K562 (cell line): ENCODE results near the gene CTNS. TPM values are rescaled to one million over a fixed set of nuclear protein-coding genes. Genes with fewer than 3 reads are reported as not detected.

Source experiments
- ATAC-seq: fragments of 200-7000 bp; cut with Tn5 transposase; 3 replicates; pipeline ENCODE4 v1.9.1; 2020; ENCODE audit warnings: moderate library complexity
- BruUV-seq: library from RNA; stranded (reverse); fragments of 400-500 nt; replicated peaks from 2 replicates; lab custom pipeline; 2021; lab: Mats Ljungman, UMichigan
- CTCF ChIA-PET: fragments of 300-600 bp; formaldehyde crosslinking; extraction: SDS; loops from one replicate; lab custom pipeline; 2021; ENCODE audit warnings: low intra/inter-chr PET ratio; lab: Yijun Ruan, JAX
- POLR2A ChIA-PET: fragments of 300-600, 350-650 bp; sonication (Branson Sonifier 250); formaldehyde crosslinking; extraction: SDS; loops from one replicate; lab custom pipeline; 2021; ENCODE audit warnings: antibody characterized with exemption, inconsistent platforms; lab: Yijun Ruan, JAX
- DNase-seq, 4 experiments: peaks; one replicate each; pipeline versions ENCODE4 v3.0.0 to v3.0.0-alpha.2; 2011 to 2018; ENCODE audit warnings: low spot score in 3 of 4, mixed read lengths in 3 of 4; ENCODE audit errors: extremely low read depth in 1 of 4
- FAIRE-seq: peaks from 2 replicates; lab custom pipeline; 2011; peaks lifted over from hg19 to GRCh38; lab: Jason Lieb, UNC
- H2AFZ ChIP-seq: 2 replicates; pipeline ENCODE4 v1.6.0; 2011; ENCODE audit warnings: low read depth, low read length, control low read depth, inconsistent platforms
- H3K27ac ChIP-seq: fragments of 200-600 bp; 3 replicates; pipeline ENCODE4 v1.8.0; 2011; ENCODE audit warnings: low read depth, mild to moderate bottlenecking, control low read depth, inconsistent platforms, low read length, moderate library complexity, mixed read lengths; ENCODE audit errors: extremely low read depth
- H3K27me3 ChIP-seq, 2 experiments: fragments of 300-600 bp in 1 of 2; 2 replicates in 1 of 2; 3 replicates in 1 of 2; pipeline versions ENCODE4 v1.6.0 to v1.8.0; 2011; ENCODE audit warnings: inconsistent platforms in 2 of 2, low read length in 2 of 2, mild to moderate bottlenecking in 1 of 2, mixed read lengths in 1 of 2, moderate library complexity in 1 of 2; ENCODE audit not compliant: control insufficient read depth in 2 of 2, insufficient read depth in 2 of 2
- H3K36me3 ChIP-seq: fragments of 300-600 bp; 3 replicates; pipeline ENCODE4 v1.8.0; 2011; ENCODE audit warnings: mild to moderate bottlenecking, low read length, inconsistent platforms; ENCODE audit not compliant: control insufficient read depth, insufficient read depth
- H3K4me1 ChIP-seq, 2 experiments: fragments of 200-600 bp in 1 of 2; replicated peaks in 1 of 2; 2 replicates in 1 of 2; 3 replicates in 1 of 2; pipeline versions ENCODE4 v1.5.1 to v1.8.0; 2011; ENCODE audit warnings: inconsistent platforms in 2 of 2, low read length in 2 of 2, mild to moderate bottlenecking in 1 of 2, mixed read lengths in 1 of 2, moderate library complexity in 1 of 2; ENCODE audit not compliant: control insufficient read depth in 2 of 2, insufficient read depth in 2 of 2
- H3K4me2 ChIP-seq: 2 replicates; pipeline ENCODE4 v1.6.1; 2011; ENCODE audit warnings: low read length, control low read depth, inconsistent platforms, mixed read lengths; ENCODE audit not compliant: insufficient read depth
- H3K4me3 ChIP-seq: fragments of 200-600 bp; sonication (generic), shearing (Covaris generic); 2 replicates; pipeline ENCODE4 v1.5.1; 2016; ENCODE audit warnings: control low read depth, inconsistent platforms
- H3K79me2 ChIP-seq: fragments of 200-600 bp; 3 replicates; pipeline ENCODE4 v1.8.0; 2011; ENCODE audit warnings: low read length, inconsistent platforms; ENCODE audit not compliant: control insufficient read depth, insufficient read depth
- H3K9ac ChIP-seq, 2 experiments: 2 replicates each; pipeline versions ENCODE4 v1.6.0 to v1.6.1; 2011; ENCODE audit warnings: low read depth in 2 of 2, low read length in 2 of 2, control low read depth in 1 of 2, inconsistent platforms in 1 of 2, mild to moderate bottlenecking in 1 of 2, mixed read lengths in 1 of 2; ENCODE audit not compliant: insufficient read depth in 1 of 2
- H3K9me1 ChIP-seq: one replicate; pipeline ENCODE4 v1.6.0; 2011; ENCODE audit warnings: inconsistent platforms, mild to moderate bottlenecking, low read length, moderate library complexity; ENCODE audit not compliant: control insufficient read depth, insufficient read depth
- H3K9me3 ChIP-seq: replicated peaks from 2 replicates; pipeline ENCODE4 v1.5.1; 2011; ENCODE audit warnings: low read depth, low read length, inconsistent platforms; ENCODE audit not compliant: control insufficient read depth, insufficient read depth
- H4K20me1 ChIP-seq: replicated peaks from 2 replicates; pipeline ENCODE4 v1.6.1; 2011; ENCODE audit warnings: low read length, inconsistent platforms, mixed read lengths; ENCODE audit not compliant: control insufficient read depth, insufficient read depth
- CGGBP1 ChIP-seq: fragments of 250-450 bp; sonication (Bioruptor Pico); IDR thresholded peaks from 2 replicates; pipeline ENCODE4 v1.9.0; 2021; ENCODE audit warnings: mild to moderate bottlenecking
- IFI16 ChIP-seq: fragments of 250-450 bp; sonication (Bioruptor Pico); IDR thresholded peaks from 2 replicates; pipeline ENCODE4 v2.1.2; 2022; ENCODE audit warnings: mild to moderate bottlenecking, inconsistent platforms
- LEF1 ChIP-seq: fragments of 450-650 bp; IDR thresholded peaks from 2 replicates; pipeline ENCODE4 v1.6.1; 2016; ENCODE audit warnings: mild to moderate bottlenecking
- MBD2 ChIP-seq: sonication (generic); IDR thresholded peaks from 2 replicates; pipeline ENCODE4 v1.6.1; 2016; ENCODE audit warnings: low read depth, borderline replicate concordance
- MEF2A ChIP-seq: IDR thresholded peaks from 2 replicates; pipeline ENCODE4 v1.6.1; 2011; ENCODE audit warnings: low read depth, mild to moderate bottlenecking, low read length, moderate library complexity; ENCODE audit not compliant: control insufficient read depth
- RNF2 ChIP-seq: sonication (generic); IDR thresholded peaks from 2 replicates; pipeline ENCODE4 v1.6.1; 2016
- TCF3 ChIP-seq: sonication (generic); formaldehyde crosslinking; IDR thresholded peaks from 2 replicates; pipeline ENCODE4 v1.4.0; 2020; ENCODE audit warnings: mild to moderate bottlenecking, missing genetic modification reagents
- TGIF2 ChIP-seq: sonication (generic); formaldehyde crosslinking; IDR thresholded peaks from 2 replicates; pipeline ENCODE4 v1.8.1; 2022; ENCODE audit warnings: mild to moderate bottlenecking, missing genetic modification reagents, moderate library complexity
- ZNF707 ChIP-seq: fragments of 250-450 bp; sonication (Bioruptor Pico); conservative IDR thresholded peaks from 2 replicates; pipeline ENCODE4 v1.8.0; 2022; ENCODE audit warnings: inconsistent platforms, mild to moderate bottlenecking, moderate library complexity
- ZNF76 ChIP-seq: fragments of 250-450 bp; sonication (Bioruptor Pico); IDR thresholded peaks from 2 replicates; pipeline ENCODE4 v1.4.0; 2020; ENCODE audit warnings: mild to moderate bottlenecking, moderate library complexity, borderline replicate concordance
- WGBS: fragments of 100-300 bp; shearing (Covaris generic); methylation state at CpG from one replicate; pipeline ENCODE4 v1.1.6; 2016; ENCODE audit warnings: low coverage, mixed read lengths; ENCODE audit not compliant: insufficient coverage; ENCODE audit errors: missing lambda C conversion rate; 5-methylcytosine and 5-hydroxymethylcytosine counted together
- in situ Hi-C: fragments of 300-500 bp; cut with MboI; formaldehyde crosslinking; loops from 4 replicates; pipeline ENCODE4 v1.15.0; 2018; ENCODE audit warnings: inconsistent platforms, mixed read lengths
- intact Hi-C: fragments of 100-400 bp; cut with micrococcal nuclease; formaldehyde crosslinking; loops from 2 replicates; pipeline ENCODE4 v1.14.2; 2022
- polyA plus RNA-seq, 8 experiments: library from polyadenylated mRNA; depleted of rRNA in 4 of 8; stranded (reverse) in 5 of 8; unstranded in 3 of 8; fragments of >200 nt; fragmentation: Nextera tagmentation in 2 of 8; fragmentation: Illumina TruSeq in 1 of 8; extraction: Ambion mirVana in 2 of 8; extraction: Trizol in 1 of 8; gene quantifications; 2 replicates each; pipeline versions ENCODE4 v1.2.1 to v1.2.3, GENCODE V29; 2011 to 2014; ENCODE audit warnings: inconsistent platforms in 1 of 8, missing spikeins in 1 of 8
- total RNA-seq, 7 experiments: library from RNA; depleted of rRNA in 6 of 7; stranded (reverse); fragments of >200 nt in 6 of 7; fragmentation: Illumina TruSeq in 2 of 7; extraction: Trizol in 2 of 7; gene quantifications; 2 replicates each; pipeline versions ENCODE4 v1.2.1 to v1.2.3, GENCODE V29; 2011 to 2021; ENCODE audit warnings: low replicate concordance in 1 of 7
- TF ChIP-seq, protein P1 (sequence below): sonication (generic); formaldehyde crosslinking; IDR thresholded peaks from 2 replicates; pipeline ENCODE4 v1.8.1; 2022; ENCODE audit warnings: missing genetic modification reagents
- TF ChIP-seq, protein P2 (sequence below): sonication (generic); formaldehyde crosslinking; IDR thresholded peaks from 2 replicates; pipeline ENCODE4 v1.8.0; 2023; ENCODE audit warnings: mild to moderate bottlenecking, missing genetic modification reagents

The CTNS gene
- total and polyA plus RNA-seq, 9 of the 15 experiments (the other 6 are each of a cell fraction or from before 2014, with no cell fraction given): 0.66 to 8.4 (median 4.9) TPM

GRCh38 chr17:3663102-3664011, 26.8 kb downstream of the CTNS start:
- WGBS: 79% methylated on average over 15 of the region's 33 CpGs
- ATAC-seq (no peak), FAIRE-seq (no peak), DNase-seq (no peak)
- H3K79me2 ChIP-seq: 0 out of 3 replicates have a peak, but pooled peaks cover 2% of the 10 kb centered on the region
- H3K27ac ChIP-seq: no peak overlapping the region
- no peaks in the 10 kb centered on the region for H3K27me3 ChIP-seq
- in situ Hi-C loops (no loop called here), intact Hi-C loops (no loop called here)
- ChIA-PET CTCF (no interaction called here), POLR2A (no interaction called here)
- H4K20me1 ChIP-seq: 0 out of 2 replicates have a peak, but pooled peaks cover 16% of the 10 kb centered on the region
- peak overlapping the region in 1 of 2 experiments; percentile 5; a peak in 1 of 4 replicates for H3K9ac ChIP-seq
- H3K9me1 ChIP-seq: peaks cover 6% of the 10 kb centered on the region
- TF ChIP-seq, protein P1, sequence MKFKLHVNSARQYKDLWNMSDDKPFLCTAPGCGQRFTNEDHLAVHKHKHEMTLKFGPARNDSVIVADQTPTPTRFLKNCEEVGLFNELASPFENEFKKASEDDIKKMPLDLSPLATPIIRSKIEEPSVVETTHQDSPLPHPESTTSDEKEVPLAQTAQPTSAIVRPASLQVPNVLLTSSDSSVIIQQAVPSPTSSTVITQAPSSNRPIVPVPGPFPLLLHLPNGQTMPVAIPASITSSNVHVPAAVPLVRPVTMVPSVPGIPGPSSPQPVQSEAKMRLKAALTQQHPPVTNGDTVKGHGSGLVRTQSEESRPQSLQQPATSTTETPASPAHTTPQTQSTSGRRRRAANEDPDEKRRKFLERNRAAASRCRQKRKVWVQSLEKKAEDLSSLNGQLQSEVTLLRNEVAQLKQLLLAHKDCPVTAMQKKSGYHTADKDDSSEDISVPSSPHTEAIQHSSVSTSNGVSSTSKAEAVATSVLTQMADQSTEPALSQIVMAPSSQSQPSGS (CRISPR knock-in tag): no peak
- H2AFZ ChIP-seq: no peak overlapping the region
- no TSS peak for BruUV-seq
- H3K4me2 ChIP-seq: no peak overlapping the region
- H3K36me3 ChIP-seq: no peaks in the 10 kb centered on the region
- peaks cover 6 to 54% of the 10 kb centered on the region in 2 experiments; a peak in 4 of 5 replicates for H3K4me1 ChIP-seq
- no peaks in the 10 kb centered on the region for H3K9me3 ChIP-seq
- H3K4me3 ChIP-seq: no peak overlapping the region

DNA sequence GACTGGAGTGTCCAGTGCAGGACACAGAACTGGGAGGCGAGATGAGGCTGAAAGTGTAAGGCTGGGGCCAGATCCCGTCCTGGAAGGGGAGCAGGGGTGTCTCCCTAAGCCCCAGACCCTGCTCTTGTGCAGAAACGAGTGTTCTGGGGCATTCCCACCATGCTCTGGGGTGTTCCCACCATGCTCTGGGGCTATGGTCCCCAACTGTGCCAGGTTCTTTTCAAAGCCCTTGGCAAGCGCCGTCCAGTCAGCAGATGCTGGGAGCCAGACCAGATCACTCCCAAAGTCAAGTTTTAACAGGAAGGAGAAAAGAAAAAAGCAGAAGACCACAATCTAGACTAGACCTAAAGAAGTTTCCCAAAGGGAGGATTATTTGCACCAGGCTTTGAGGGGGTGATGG, 29.3 kb downstream of the CTNS start:
- Histone ChIP-seq H3K36me3 (peaks cover 5% of the 10 kb centered on the region; the same call in 1 of the 3 replicates), H4K20me1 (0 out of 2 replicates have a peak, but pooled peaks cover 16% of the 10 kb centered on the region), H3K9me3 (no peaks in the 10 kb centered on the region), H3K27ac (no peak overlapping the region), H3K4me1 (peaks cover 6 to 39% of the 10 kb centered on the region in 2 experiments; a peak in 4 of 5 replicates), H3K4me2 (no peak overlapping the region), H3K9me1 (peaks cover 6% of the 10 kb centered on the region), H3K79me2 (peaks cover 20% of the 10 kb centered on the region), H3K27me3 (no peaks in the 10 kb centered on the region), H3K4me3 (no peak overlapping the region), H2AFZ (no peak overlapping the region), H3K9ac (no peak overlapping the region)
- BruUV-seq: no TSS peak
- CTCF ChIA-PET: no interaction called here
- ATAC-seq: no peak
- no peak for FAIRE-seq
- WGBS: 73% methylated on average over 4 of the region's 5 CpGs
- intact Hi-C loops: no loop called here
- POLR2A ChIA-PET: no interaction called here
- in situ Hi-C loops: no loop called here
- no peak for DNase-seq
- TF ChIP-seq CGGBP1 (no peak), TCF3 (CRISPR knock-in tag) (no peak), RNF2 (no peak), TGIF2 (CRISPR knock-in tag) (no peak), LEF1 (no peak), IFI16 (CRISPR knock-in tag) (no peak), MBD2 (no peak), ZNF76 (no peak), MEF2A (no peak), ZNF707 (CRISPR knock-in tag) (no peak)
- TF ChIP-seq, protein P2, sequence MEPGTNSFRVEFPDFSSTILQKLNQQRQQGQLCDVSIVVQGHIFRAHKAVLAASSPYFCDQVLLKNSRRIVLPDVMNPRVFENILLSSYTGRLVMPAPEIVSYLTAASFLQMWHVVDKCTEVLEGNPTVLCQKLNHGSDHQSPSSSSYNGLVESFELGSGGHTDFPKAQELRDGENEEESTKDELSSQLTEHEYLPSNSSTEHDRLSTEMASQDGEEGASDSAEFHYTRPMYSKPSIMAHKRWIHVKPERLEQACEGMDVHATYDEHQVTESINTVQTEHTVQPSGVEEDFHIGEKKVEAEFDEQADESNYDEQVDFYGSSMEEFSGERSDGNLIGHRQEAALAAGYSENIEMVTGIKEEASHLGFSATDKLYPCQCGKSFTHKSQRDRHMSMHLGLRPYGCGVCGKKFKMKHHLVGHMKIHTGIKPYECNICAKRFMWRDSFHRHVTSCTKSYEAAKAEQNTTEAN (CRISPR knock-in tag): no peak
